ENCODE results near the gene NFX1.
"Not testable (repeated sequence)": the region's sequence is repeated elsewhere in the genome, so short reads cannot be mapped to it uniquely, and the experiment has no call there.

NFX1 gene

GRCh38 chr9:33349743-33350142 lies 59.4 kb downstream of the NFX1 start:
- no peaks in the 10 kb centered on the region for H3K9me3 Mint-ChIP-seq
- H3K4me3 Mint-ChIP-seq, result no peak overlapping the region
- no peak overlapping the region for H3K27ac Mint-ChIP-seq
- H3K4me1 Mint-ChIP-seq, result no peaks in the 10 kb centered on the region
- peaks cover 75% of the 10 kb centered on the region for H3K36me3 Mint-ChIP-seq
- ATAC-seq (no peak), DNase-seq (ENCODE audit: low spot score in 2 of 2) (no peak)

- no peak for DNase-seq (ENCODE audit: low spot score in 2 of 2)
- no peak for ATAC-seq
- Mint-ChIP-seq H3K27ac (no peak overlapping the region), H3K4me3 (no peak overlapping the region), H3K4me1 (no peaks in the 10 kb centered on the region), H3K36me3 (peaks cover 75% of the 10 kb centered on the region), H3K9me3 (no peaks in the 10 kb centered on the region)
These were observed 60.0 kb downstream of the NFX1 start for GRCh38 chr9:33350310-33350709.

- Mint-ChIP-seq H3K4me1 (no peaks in the 10 kb centered on the region), H3K36me3 (peaks cover 75% of the 10 kb centered on the region), H3K4me3 (no peak overlapping the region), H3K9me3 (no peaks in the 10 kb centered on the region), H3K27ac (peak overlapping the region; percentile 71)
- ATAC-seq (peak; percentile 44), DNase-seq (ENCODE audit: low spot score in 2 of 2) (no peak)
These were observed 61.2 kb downstream of the NFX1 start for GRCh38 chr9:33351547-33351946.

GRCh38 chr9:33354651-33355211 lies 64.4 kb downstream of the NFX1 start:
- H3K4me3 Mint-ChIP-seq, result no peak overlapping the region
- H3K27ac Mint-ChIP-seq, result peak overlapping the region; percentile 78
- ATAC-seq (no peak), DNase-seq (ENCODE audit: low spot score in 2 of 2) (no peak)
- H3K9me3 Mint-ChIP-seq, result no peaks in the 10 kb centered on the region
- H3K4me1 Mint-ChIP-seq, result no peaks in the 10 kb centered on the region
- peaks cover 71% of the 10 kb centered on the region for H3K36me3 Mint-ChIP-seq

- Mint-ChIP-seq H3K4me3 (no peak overlapping the region), H3K4me1 (no peaks in the 10 kb centered on the region), H3K36me3 (peaks cover 72% of the 10 kb centered on the region), H3K9me3 (no peaks in the 10 kb centered on the region), H3K27ac (no peak overlapping the region)
- no peak for DNase-seq (ENCODE audit: low spot score in 2 of 2)
- ATAC-seq, result no peak
These were observed 65.6 kb downstream of the NFX1 start for GRCh38 chr9:33355933-33356332.

GRCh38 chr9:33358641-33359040 lies 68.3 kb downstream of the NFX1 start:
- H3K4me1 Mint-ChIP-seq; DNase-seq (ENCODE audit: low spot score in 2 of 2); ATAC-seq; H3K27ac Mint-ChIP-seq; H3K9me3 Mint-ChIP-seq; H3K4me3 Mint-ChIP-seq: not testable (repeated sequence)
- H3K36me3 Mint-ChIP-seq, result peaks cover 82% of the 10 kb centered on the region

GRCh38 chr9:33364127-33364526 lies 73.8 kb downstream of the NFX1 start:
- Mint-ChIP-seq H3K27ac (peak overlapping the region; percentile 17), H3K4me3 (no peak overlapping the region), H3K4me1 (no peaks in the 10 kb centered on the region), H3K9me3 (no peaks in the 10 kb centered on the region), H3K36me3 (peaks cover 91% of the 10 kb centered on the region)
- DNase-seq (ENCODE audit: low spot score in 2 of 2) (no peak), ATAC-seq (no peak)

- H3K4me3 Mint-ChIP-seq; H3K9me3 Mint-ChIP-seq; DNase-seq (ENCODE audit: low spot score in 2 of 2); H3K4me1 Mint-ChIP-seq; ATAC-seq: not testable (repeated sequence)
- peak overlapping the region; percentile 63 for H3K27ac Mint-ChIP-seq
- peaks cover 91% of the 10 kb centered on the region for H3K36me3 Mint-ChIP-seq
These were observed 74.5 kb downstream of the NFX1 start for GRCh38 chr9:33364814-33365213.

- H3K27ac Mint-ChIP-seq, result peak overlapping the region; percentile 62
- H3K9me3 Mint-ChIP-seq, result no peaks in the 10 kb centered on the region
- H3K4me3 Mint-ChIP-seq, result no peak overlapping the region
- H3K36me3 Mint-ChIP-seq, result peaks cover 97% of the 10 kb centered on the region
- DNase-seq (ENCODE audit: low spot score in 2 of 2) (no peak), ATAC-seq (no peak)
- H3K4me1 Mint-ChIP-seq, result no peaks in the 10 kb centered on the region
These were observed 76.7 kb downstream of the NFX1 start for GRCh38 chr9:33366979-33367480.

- Mint-ChIP-seq H3K9me3 (no peaks in the 10 kb centered on the region), H3K4me3 (no peak overlapping the region), H3K36me3 (peaks cover 57% of the 10 kb centered on the region), H3K27ac (peak overlapping the region; percentile 82), H3K4me1 (no peaks in the 10 kb centered on the region)
- no peak for ATAC-seq
- no peak for DNase-seq (ENCODE audit: low spot score in 2 of 2)
These were observed 82.6 kb downstream of the NFX1 start for GRCh38 chr9:33372900-33373299.

GRCh38 chr9:33374190-33374589 lies 83.9 kb downstream of the NFX1 start:
- ATAC-seq (no peak), DNase-seq (ENCODE audit: low spot score in 2 of 2) (no peak)
- H3K27ac Mint-ChIP-seq, result peak overlapping the region; percentile 32
- no peaks in the 10 kb centered on the region for H3K4me1 Mint-ChIP-seq
- no peak overlapping the region for H3K4me3 Mint-ChIP-seq
- H3K9me3 Mint-ChIP-seq, result no peaks in the 10 kb centered on the region
- peaks cover 44% of the 10 kb centered on the region for H3K36me3 Mint-ChIP-seq

GRCh38 chr9:33374634-33375237 lies 84.4 kb downstream of the NFX1 start:
- Mint-ChIP-seq H3K9me3 (no peaks in the 10 kb centered on the region), H3K36me3 (peaks cover 39% of the 10 kb centered on the region), H3K4me3 (no peak overlapping the region), H3K27ac (no peak overlapping the region), H3K4me1 (no peaks in the 10 kb centered on the region)
- peak; percentile 73 for ATAC-seq
- DNase-seq (ENCODE audit: low spot score in 2 of 2), result peak; percentile 27 to 71

- H3K27ac Mint-ChIP-seq, result no peak overlapping the region
- no peak for ATAC-seq
These were observed 85.0 kb downstream of the NFX1 start for GRCh38 chr9:33375238-33375840.

GRCh38 chr9:33375841-33376321 lies 85.6 kb downstream of the NFX1 start:
- no peaks in the 10 kb centered on the region for H3K4me1 Mint-ChIP-seq
- ATAC-seq, result no peak
- no peak overlapping the region for H3K27ac Mint-ChIP-seq
- H3K9me3 Mint-ChIP-seq, result no peaks in the 10 kb centered on the region
- DNase-seq (ENCODE audit: low spot score in 2 of 2), result no peak
- no peak overlapping the region for H3K4me3 Mint-ChIP-seq
- H3K36me3 Mint-ChIP-seq, result peaks cover 27% of the 10 kb centered on the region

More at GRCh38 chr9:33375238-33375840, 85.0 kb downstream of the NFX1 start:
- DNase-seq (ENCODE audit: low spot score in 2 of 2), result no peak
- Mint-ChIP-seq H3K4me1 (no peaks in the 10 kb centered on the region), H3K4me3 (no peak overlapping the region), H3K36me3 (peaks cover 33% of the 10 kb centered on the region), H3K9me3 (no peaks in the 10 kb centered on the region)

- Mint-ChIP-seq H3K4me1 (no peaks in the 10 kb centered on the region), H3K9me3 (no peaks in the 10 kb centered on the region), H3K36me3 (peaks cover 14% of the 10 kb centered on the region), H3K4me3 (no peak overlapping the region), H3K27ac (peak overlapping the region; percentile 71)
- DNase-seq (ENCODE audit: low spot score in 2 of 2) (no peak), ATAC-seq (no peak)
These were observed 86.9 kb downstream of the NFX1 start for GRCh38 chr9:33377089-33377715.
